HepG2 (cell line): Measurements from ENCODE around the gene NCOA7. TPM values are rescaled to one million over a fixed set of nuclear protein-coding genes. Genes with fewer than 3 reads are reported as not detected.

Source experiments
- FOXP1 ChIP-seq, 2 experiments: fragments of 450-650 bp in 1 of 2; IDR thresholded peaks; 2 replicates each; pipeline ENCODE4 v1.6.1; 2017 to 2018; ENCODE audit warnings: antibody characterized with exemption in 1 of 2
- THRA ChIP-seq: sonication (generic); formaldehyde crosslinking; IDR thresholded peaks from 2 replicates; pipeline ENCODE4 v1.4.0; 2020; ENCODE audit warnings: missing genetic modification reagents, borderline replicate concordance
- ZBTB42 ChIP-seq: sonication (generic); formaldehyde crosslinking; IDR thresholded peaks from 2 replicates; pipeline ENCODE4 v1.5.0; 2020; ENCODE audit warnings: mild to moderate bottlenecking, missing genetic modification reagents
- ZNF512 ChIP-seq: sonication (generic); formaldehyde crosslinking; IDR thresholded peaks from 2 replicates; pipeline ENCODE4 v1.4.0; 2020; ENCODE audit warnings: mild to moderate bottlenecking, missing genetic modification reagents
- ZNF646 ChIP-seq: sonication (generic); formaldehyde crosslinking; IDR thresholded peaks from 2 replicates; pipeline ENCODE4 v1.9.0; 2021; ENCODE audit warnings: mild to moderate bottlenecking, missing genetic modification reagents
- ZNF780A ChIP-seq: sonication (generic); formaldehyde crosslinking; IDR thresholded peaks from 2 replicates; pipeline ENCODE4 v1.8.0; 2022; ENCODE audit warnings: mild to moderate bottlenecking, missing genetic modification reagents, moderate library complexity
- polyA plus RNA-seq, 8 experiments: library from polyadenylated mRNA; depleted of rRNA in 3 of 8; stranded (reverse) in 7 of 8; unstranded in 1 of 8; fragments of >200 nt; fragmentation: Illumina TruSeq in 4 of 8; extraction: Trizol in 4 of 8; gene quantifications; 2 replicates each; pipeline versions ENCODE4 v1.2.1 to v1.2.3, GENCODE V29; 2011 to 2016; ENCODE audit warnings: low read depth in 4 of 8, missing spikeins in 1 of 8, mixed read lengths in 1 of 8; ENCODE audit not compliant: insufficient read depth in 1 of 8
- total RNA-seq, 5 experiments: library from RNA; depleted of rRNA; stranded (reverse); fragments of >200 nt; fragmentation: Illumina TruSeq; extraction: Trizol; gene quantifications; 2 replicates each; pipeline ENCODE4 v1.2.3, GENCODE V29; 2016; ENCODE audit warnings: low read depth in 1 of 5

The NCOA7 gene
- total and polyA plus RNA-seq, 2 of the 13 experiments (the other 11 are each of a cell fraction or from before 2014, with no cell fraction given): 13.6 to 20.8 TPM

GRCh38 chr6:125746731-125747588, 43.8 kb upstream of the NCOA7 start (continued):
- TF ChIP-seq ZBTB42 (no peak), THRA (CRISPR knock-in tag) (peak; percentile 80; the same call in 1 of the 2 replicates), FOXP1 (IDR thresholded peaks at IDR 0.05) (no peak), FOXP1 (CRISPR knock-in tag; IDR thresholded peaks at IDR 0.05) (no peak), ZNF646 (no peak), ZNF512 (CRISPR knock-in tag) (no peak), ZNF780A (0 out of 2 replicates have a peak, but pooled peaks have one; percentile 18)
